ENCODE results near the gene DDN.

Gene DDN

GRCh38 chr12:48966177-48966895, 32.8 kb downstream of the DDN start:
- no peak overlapping the region for H3K4me3 ChIP-seq (ENCODE audit: low read depth in 1 of 5, low read length in 5 of 5)
- no peak overlapping the region for H3K27ac ChIP-seq (ENCODE audit: low read depth, low read length)
- H3K9me3 ChIP-seq (ENCODE audit: control insufficient read depth in 5 of 5, low read length in 5 of 5) = no peaks in the 10 kb centered on the region
- peaks cover 2 to 16% (median 15%) of the 10 kb centered on the region in 5 donors for H3K4me1 ChIP-seq (ENCODE audit: control insufficient read depth in 5 of 5, insufficient read depth in 5 of 5, low read length in 5 of 5)
- H3K36me3 ChIP-seq (ENCODE audit: control insufficient read depth in 5 of 5, insufficient read depth in 5 of 5, low read length in 5 of 5) = no peaks in the 10 kb centered on the region
- no peak overlapping the region for H3K9ac ChIP-seq (ENCODE audit: low read length in 5 of 5)
- H3K27me3 ChIP-seq (ENCODE audit: control insufficient read depth in 5 of 5, insufficient read depth in 4 of 5, low read length in 5 of 5) = peaks cover 14 to 32% (median 15%) of the 10 kb centered on the region in 5 donors

- no peak overlapping the region for H3K4me3 ChIP-seq (ENCODE audit: low read depth in 1 of 5, low read length in 5 of 5)
- H3K9ac ChIP-seq (ENCODE audit: low read length in 5 of 5) = no peak overlapping the region
- H3K9me3 ChIP-seq (ENCODE audit: control insufficient read depth in 5 of 5, low read length in 5 of 5) = no peaks in the 10 kb centered on the region
- H3K36me3 ChIP-seq (ENCODE audit: control insufficient read depth in 5 of 5, insufficient read depth in 5 of 5, low read length in 5 of 5) = no peaks in the 10 kb centered on the region
- peaks cover 0 to 9% (median 6%) of the 10 kb centered on the region in 5 donors for H3K4me1 ChIP-seq (ENCODE audit: control insufficient read depth in 5 of 5, insufficient read depth in 5 of 5, low read length in 5 of 5)
- H3K27ac ChIP-seq (ENCODE audit: low read depth, low read length) = no peak overlapping the region
- peaks cover 5 to 23% (median 10%) of the 10 kb centered on the region in 5 donors for H3K27me3 ChIP-seq (ENCODE audit: control insufficient read depth in 5 of 5, insufficient read depth in 4 of 5, low read length in 5 of 5)
Measured at GRCh38 chr12:48965298-48965838, 33.8 kb downstream of the DDN start.

GRCh38 chr12:48961801-48962200, 37.4 kb downstream of the DDN start:
- peaks cover 0 to 11% (median 8%) of the 10 kb centered on the region in 5 donors for H3K4me1 ChIP-seq (ENCODE audit: control insufficient read depth in 5 of 5, insufficient read depth in 5 of 5, low read length in 5 of 5)
- no peaks in the 10 kb centered on the region for H3K9me3 ChIP-seq (ENCODE audit: control insufficient read depth in 5 of 5, low read length in 5 of 5)
- H3K27ac ChIP-seq (ENCODE audit: low read depth, low read length) = no peak overlapping the region
- H3K9ac ChIP-seq (ENCODE audit: low read length in 5 of 5) = no peak overlapping the region
- H3K36me3 ChIP-seq (ENCODE audit: control insufficient read depth in 5 of 5, insufficient read depth in 5 of 5, low read length in 5 of 5) = no peaks in the 10 kb centered on the region
- H3K27me3 ChIP-seq (ENCODE audit: control insufficient read depth in 5 of 5, insufficient read depth in 4 of 5, low read length in 5 of 5) = peaks cover 0 to 5% (median 0%) of the 10 kb centered on the region in 5 donors
- no peak overlapping the region for H3K4me3 ChIP-seq (ENCODE audit: low read depth in 1 of 5, low read length in 5 of 5)

DNA sequence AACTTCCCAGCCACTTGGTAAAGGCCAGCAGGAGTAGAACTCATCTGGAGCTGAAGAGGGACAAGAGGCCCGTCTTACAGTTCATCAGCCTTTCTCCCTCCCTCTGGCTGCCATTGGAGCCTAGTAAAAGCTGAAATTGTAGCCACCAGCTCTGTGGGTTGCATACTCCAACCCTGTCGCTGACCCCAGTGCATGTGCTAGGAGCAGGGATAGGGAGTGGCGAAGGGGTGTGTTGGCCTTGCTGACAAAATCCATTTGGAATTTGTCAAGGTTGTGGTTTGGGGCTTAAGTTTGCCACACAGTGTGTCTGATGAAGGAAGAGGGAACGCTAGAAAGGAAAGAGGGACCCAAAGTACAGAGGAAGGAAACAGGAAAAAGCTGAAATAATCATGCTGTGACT, 37.8 kb downstream of the DDN start:
- H3K9ac ChIP-seq (ENCODE audit: low read length in 5 of 5) = no peak overlapping the region
- H3K27ac ChIP-seq (ENCODE audit: low read depth, low read length) = no peak overlapping the region
- H3K4me3 ChIP-seq (ENCODE audit: low read depth in 1 of 5, low read length in 5 of 5) = no peak overlapping the region
- no peaks in the 10 kb centered on the region for H3K36me3 ChIP-seq (ENCODE audit: control insufficient read depth in 5 of 5, insufficient read depth in 5 of 5, low read length in 5 of 5)
- peaks cover 0 to 15% (median 10%) of the 10 kb centered on the region in 5 donors for H3K4me1 ChIP-seq (ENCODE audit: control insufficient read depth in 5 of 5, insufficient read depth in 5 of 5, low read length in 5 of 5)
- H3K27me3 ChIP-seq (ENCODE audit: control insufficient read depth in 5 of 5, insufficient read depth in 4 of 5, low read length in 5 of 5) = peaks cover 0 to 5% (median 0%) of the 10 kb centered on the region in 5 donors
- no peaks in the 10 kb centered on the region for H3K9me3 ChIP-seq (ENCODE audit: control insufficient read depth in 5 of 5, low read length in 5 of 5)

- peaks cover 3 to 20% (median 13%) of the 10 kb centered on the region in 5 donors for H3K4me1 ChIP-seq (ENCODE audit: control insufficient read depth in 5 of 5, insufficient read depth in 5 of 5, low read length in 5 of 5)
- H3K27ac ChIP-seq (ENCODE audit: low read depth, low read length) = no peak overlapping the region
- H3K9ac ChIP-seq (ENCODE audit: low read length in 5 of 5) = no peak overlapping the region
- H3K9me3 ChIP-seq (ENCODE audit: control insufficient read depth in 5 of 5, low read length in 5 of 5) = no peaks in the 10 kb centered on the region
- no peak overlapping the region for H3K4me3 ChIP-seq (ENCODE audit: low read depth in 1 of 5, low read length in 5 of 5)
- no peaks in the 10 kb centered on the region for H3K36me3 ChIP-seq (ENCODE audit: control insufficient read depth in 5 of 5, insufficient read depth in 5 of 5, low read length in 5 of 5)
- peaks cover 0 to 3% (median 0%) of the 10 kb centered on the region in 5 donors for H3K27me3 ChIP-seq (ENCODE audit: control insufficient read depth in 5 of 5, insufficient read depth in 4 of 5, low read length in 5 of 5)
Measured at GRCh38 chr12:48960834-48961233, 38.3 kb downstream of the DDN start.

DNA sequence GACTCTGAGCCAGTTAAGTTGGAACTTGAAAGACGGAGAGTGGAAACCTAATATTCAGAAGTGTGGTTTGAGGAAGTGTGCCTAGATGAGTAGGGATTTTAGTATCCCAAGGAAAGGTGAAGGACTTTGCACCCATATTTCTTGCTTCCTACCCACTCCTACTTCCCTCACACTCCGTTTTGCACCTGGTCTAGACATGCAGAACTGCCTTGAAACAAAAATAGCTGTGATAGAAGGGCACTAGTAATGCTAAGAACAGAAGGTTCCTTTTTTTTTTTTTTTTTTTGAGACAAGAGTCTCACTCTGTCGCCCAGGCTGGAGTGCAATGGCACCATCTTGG, 41.2 kb downstream of the DDN start:
- Histone ChIP-seq H3K4me3 (ENCODE audit: low read depth in 1 of 5, low read length in 5 of 5) (peak overlapping the region; percentile 76 to 95 (median 91)), H3K9ac (ENCODE audit: low read length in 5 of 5) (peak overlapping the region in 2 of 5 donors; percentile 89 to 95), H3K27me3 (ENCODE audit: control insufficient read depth in 5 of 5, insufficient read depth in 4 of 5, low read length in 5 of 5) (peaks cover 0 to 3% (median 0%) of the 10 kb centered on the region in 5 donors), H3K36me3 (ENCODE audit: control insufficient read depth in 5 of 5, insufficient read depth in 5 of 5, low read length in 5 of 5) (peaks cover 0 to 2% (median 1%) of the 10 kb centered on the region in 5 donors), H3K27ac (ENCODE audit: low read depth, low read length) (no peak overlapping the region), H3K9me3 (ENCODE audit: control insufficient read depth in 5 of 5, low read length in 5 of 5) (no peaks in the 10 kb centered on the region), H3K4me1 (ENCODE audit: control insufficient read depth in 5 of 5, insufficient read depth in 5 of 5, low read length in 5 of 5) (peaks cover 4 to 27% (median 21%) of the 10 kb centered on the region in 5 donors)

GRCh38 chr12:48957141-48958048, 41.8 kb downstream of the DDN start, which contains the start of gene ARF3:
Gene ARF3, minus strand, starts transcription at chr12:48957487. Its CDS starts 16,392 bp downstream, at chr12:48941095.
- Histone ChIP-seq H3K4me3 (ENCODE audit: low read depth in 1 of 5, low read length in 5 of 5) (peak within 1 kb of the TSS; percentile 88 to 95 (median 94)), H3K27ac (ENCODE audit: low read depth, low read length) (peak within 1 kb of the TSS; percentile 78), H3K9ac (ENCODE audit: low read length in 5 of 5) (peak within 1 kb of the TSS in 4 of 5 donors; percentile 87 to 95 (median 91)), H3K36me3 (ENCODE audit: control insufficient read depth in 5 of 5, insufficient read depth in 5 of 5, low read length in 5 of 5) (peaks cover 2 to 8% (median 7%) of the 10 kb centered on the region in 5 donors), H3K27me3 (ENCODE audit: control insufficient read depth in 5 of 5, insufficient read depth in 4 of 5, low read length in 5 of 5) (peaks cover 0 to 3% (median 0%) of the 10 kb centered on the region in 5 donors), H3K9me3 (ENCODE audit: control insufficient read depth in 5 of 5, low read length in 5 of 5) (no peaks in the 10 kb centered on the region), H3K4me1 (ENCODE audit: control insufficient read depth in 5 of 5, insufficient read depth in 5 of 5, low read length in 5 of 5) (peaks cover 4 to 27% (median 21%) of the 10 kb centered on the region in 5 donors)

DNA sequence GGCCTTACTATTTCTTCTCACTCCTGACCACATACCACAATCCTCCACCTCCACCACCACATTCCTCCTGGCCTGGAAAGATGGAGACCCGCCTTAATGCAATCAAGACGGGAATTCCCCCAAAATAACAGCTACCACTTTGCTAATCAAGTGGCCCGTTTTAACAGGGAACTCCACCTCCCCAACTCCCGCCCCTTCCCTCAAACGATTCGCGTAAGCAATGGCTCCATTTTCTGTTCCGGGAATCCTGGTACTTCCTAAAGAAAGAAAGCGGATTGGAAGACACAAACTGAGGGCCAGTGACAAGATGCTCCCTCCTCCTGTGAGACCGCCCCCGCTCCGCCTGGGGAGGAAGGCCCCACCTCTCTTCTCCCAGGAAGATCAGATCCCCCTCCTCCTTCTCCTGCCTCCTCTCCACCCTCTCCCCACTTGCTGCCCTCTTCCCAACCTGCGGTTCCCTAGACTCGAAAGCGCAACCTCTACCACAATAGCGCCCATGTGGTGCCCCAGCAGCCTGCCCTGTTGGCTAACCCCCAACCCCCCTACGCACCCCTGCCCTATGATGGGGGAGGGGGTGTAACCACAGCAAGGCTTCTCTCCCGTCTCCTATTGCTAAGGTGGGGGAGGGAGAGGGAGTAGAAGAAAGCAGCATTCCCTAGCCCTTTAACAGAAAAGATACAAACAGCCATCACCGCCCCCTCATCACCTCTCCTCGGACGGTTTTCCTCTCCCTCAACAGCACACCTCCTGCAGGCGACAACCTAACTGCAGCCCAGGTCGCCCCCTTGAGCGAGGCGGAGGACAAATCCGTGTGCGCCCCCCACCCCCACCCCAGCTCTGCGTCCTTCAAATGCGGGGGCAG, 42.7 kb downstream of the DDN start:
- Histone ChIP-seq H3K4me1 (ENCODE audit: control insufficient read depth in 5 of 5, insufficient read depth in 5 of 5, low read length in 5 of 5) (peaks cover 4 to 27% (median 21%) of the 10 kb centered on the region in 5 donors), H3K4me3 (ENCODE audit: low read depth in 1 of 5, low read length in 5 of 5) (peak overlapping the region; percentile 88 to 95 (median 94)), H3K9ac (ENCODE audit: low read length in 5 of 5) (peak overlapping the region in 4 of 5 donors; percentile 87 to 95 (median 91)), H3K36me3 (ENCODE audit: control insufficient read depth in 5 of 5, insufficient read depth in 5 of 5, low read length in 5 of 5) (peaks cover 4 to 12% (median 8%) of the 10 kb centered on the region in 5 donors), H3K9me3 (ENCODE audit: control insufficient read depth in 5 of 5, low read length in 5 of 5) (no peaks in the 10 kb centered on the region), H3K27me3 (ENCODE audit: control insufficient read depth in 5 of 5, insufficient read depth in 4 of 5, low read length in 5 of 5) (peaks cover 0 to 3% (median 0%) of the 10 kb centered on the region in 5 donors), H3K27ac (ENCODE audit: low read depth, low read length) (peak overlapping the region; percentile 78)

- H3K27ac ChIP-seq (ENCODE audit: low read depth, low read length) = peak overlapping the region; percentile 45
- no peaks in the 10 kb centered on the region for H3K27me3 ChIP-seq (ENCODE audit: control insufficient read depth in 5 of 5, insufficient read depth in 4 of 5, low read length in 5 of 5)
- peaks cover 4 to 27% (median 21%) of the 10 kb centered on the region in 5 donors for H3K4me1 ChIP-seq (ENCODE audit: control insufficient read depth in 5 of 5, insufficient read depth in 5 of 5, low read length in 5 of 5)
- peaks cover 4 to 14% (median 8%) of the 10 kb centered on the region in 5 donors for H3K36me3 ChIP-seq (ENCODE audit: control insufficient read depth in 5 of 5, insufficient read depth in 5 of 5, low read length in 5 of 5)
- no peak overlapping the region for H3K9ac ChIP-seq (ENCODE audit: low read length in 5 of 5)
- no peak overlapping the region for H3K4me3 ChIP-seq (ENCODE audit: low read depth in 1 of 5, low read length in 5 of 5)
- no peaks in the 10 kb centered on the region for H3K9me3 ChIP-seq (ENCODE audit: control insufficient read depth in 5 of 5, low read length in 5 of 5)
Measured at GRCh38 chr12:48954841-48955501, 44.2 kb downstream of the DDN start.
